Measurements from ENCODE around the gene PEX26. TPM values are rescaled to one million over a fixed set of nuclear protein-coding genes. Genes with fewer than 3 reads are reported as not detected.
"Not testable (repeated sequence)": the region's sequence is repeated elsewhere in the genome, so short reads cannot be mapped to it uniquely, and the experiment has no call there.

The PEX26 gene
- total RNA-seq, 1 donor from 2014 or later: 39.5 TPM

DNA sequence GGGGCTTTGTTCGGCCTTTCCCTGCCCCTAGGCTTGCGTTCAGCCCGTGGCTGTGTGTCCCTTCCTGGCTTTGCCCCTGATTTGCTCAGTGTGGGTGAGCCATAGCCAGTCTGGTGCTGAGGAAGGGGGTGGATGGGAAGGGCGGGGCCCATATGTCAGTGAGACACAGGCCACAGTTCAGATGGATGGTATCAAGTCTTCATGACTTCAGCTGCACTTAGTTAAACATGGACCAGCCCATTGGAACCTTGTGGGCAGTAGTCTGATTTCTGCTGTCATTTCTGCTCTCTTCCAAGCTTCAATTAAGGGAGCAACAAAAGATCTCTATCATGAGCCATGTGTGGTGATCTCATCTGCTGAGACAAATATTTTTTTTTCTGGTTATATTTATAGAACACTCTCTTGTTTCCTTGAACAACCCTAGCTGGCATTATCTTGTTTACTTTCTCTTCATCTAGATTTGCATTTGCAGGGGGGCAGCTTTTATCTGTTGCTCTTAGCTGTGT, 21.6 kb upstream of the PEX26 start:
- intact Hi-C loops (cut with micrococcal nuclease): no loop called here

DNA sequence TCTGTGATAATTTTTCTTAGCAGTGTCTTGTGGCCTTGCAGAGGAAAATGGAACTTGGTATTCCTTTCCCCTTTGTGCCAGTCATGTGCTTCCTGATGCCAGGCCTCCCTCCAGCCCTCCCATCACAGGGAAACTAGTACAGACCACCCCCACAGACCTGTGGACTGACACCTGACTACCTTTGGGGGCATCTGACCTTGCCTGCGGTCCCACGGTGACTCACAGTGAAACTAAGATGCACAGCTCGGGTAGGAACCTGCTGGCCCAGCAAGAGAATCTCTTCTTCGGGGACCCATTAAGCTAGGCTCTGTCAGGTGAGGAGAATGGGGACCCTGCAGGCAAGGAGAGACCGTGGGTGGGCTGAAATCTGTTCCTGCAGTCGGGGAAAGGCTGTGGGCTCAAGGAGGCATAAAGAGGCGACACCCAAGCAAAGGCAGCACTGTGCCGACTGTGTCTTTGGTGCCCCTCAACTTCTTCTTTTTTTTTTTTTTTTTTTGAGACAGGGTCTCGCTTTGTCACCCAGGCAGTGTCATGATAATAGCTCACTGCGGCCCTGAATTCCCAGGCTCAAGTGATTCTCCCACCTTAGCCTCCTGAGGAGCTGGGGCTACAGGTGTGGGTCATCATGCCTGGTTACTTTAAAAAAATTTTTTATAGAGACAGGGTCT, 20.8 kb upstream of the PEX26 start:
- intact Hi-C loops (cut with micrococcal nuclease): no loop called here

GRCh38 chr22:18057568-18058209, 20.1 kb upstream of the PEX26 start:
- intact Hi-C loops (cut with micrococcal nuclease): no loop called here

- intact Hi-C loops (cut with micrococcal nuclease): no loop called here
Observed at GRCh38 chr22:18058371-18059093, 19.3 kb upstream of the PEX26 start.

DNA sequence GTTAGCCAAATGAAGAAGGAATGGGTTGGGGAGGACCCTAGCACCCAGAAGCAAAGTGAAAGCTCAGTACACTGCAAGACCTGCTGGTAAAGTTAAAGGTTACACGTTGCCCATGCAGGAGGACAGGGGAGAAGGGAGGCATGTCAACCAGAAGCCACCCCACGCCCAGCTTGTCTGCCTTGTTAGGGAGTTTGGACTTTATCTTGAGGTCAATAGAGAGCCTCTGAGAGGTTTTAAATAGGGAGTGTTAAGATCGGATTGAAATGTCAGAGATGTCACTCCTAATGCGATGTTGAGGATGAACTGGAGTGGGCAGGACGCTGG, 18.7 kb upstream of the PEX26 start:
- intact Hi-C loops (cut with micrococcal nuclease): no loop called here

- intact Hi-C loops (cut with micrococcal nuclease): no loop called here
Observed at GRCh38 chr22:18059473-18059872, 18.3 kb upstream of the PEX26 start.

- intact Hi-C loops (cut with micrococcal nuclease): no loop called here
Observed at GRCh38 chr22:18059991-18060390, 17.8 kb upstream of the PEX26 start.

DNA sequence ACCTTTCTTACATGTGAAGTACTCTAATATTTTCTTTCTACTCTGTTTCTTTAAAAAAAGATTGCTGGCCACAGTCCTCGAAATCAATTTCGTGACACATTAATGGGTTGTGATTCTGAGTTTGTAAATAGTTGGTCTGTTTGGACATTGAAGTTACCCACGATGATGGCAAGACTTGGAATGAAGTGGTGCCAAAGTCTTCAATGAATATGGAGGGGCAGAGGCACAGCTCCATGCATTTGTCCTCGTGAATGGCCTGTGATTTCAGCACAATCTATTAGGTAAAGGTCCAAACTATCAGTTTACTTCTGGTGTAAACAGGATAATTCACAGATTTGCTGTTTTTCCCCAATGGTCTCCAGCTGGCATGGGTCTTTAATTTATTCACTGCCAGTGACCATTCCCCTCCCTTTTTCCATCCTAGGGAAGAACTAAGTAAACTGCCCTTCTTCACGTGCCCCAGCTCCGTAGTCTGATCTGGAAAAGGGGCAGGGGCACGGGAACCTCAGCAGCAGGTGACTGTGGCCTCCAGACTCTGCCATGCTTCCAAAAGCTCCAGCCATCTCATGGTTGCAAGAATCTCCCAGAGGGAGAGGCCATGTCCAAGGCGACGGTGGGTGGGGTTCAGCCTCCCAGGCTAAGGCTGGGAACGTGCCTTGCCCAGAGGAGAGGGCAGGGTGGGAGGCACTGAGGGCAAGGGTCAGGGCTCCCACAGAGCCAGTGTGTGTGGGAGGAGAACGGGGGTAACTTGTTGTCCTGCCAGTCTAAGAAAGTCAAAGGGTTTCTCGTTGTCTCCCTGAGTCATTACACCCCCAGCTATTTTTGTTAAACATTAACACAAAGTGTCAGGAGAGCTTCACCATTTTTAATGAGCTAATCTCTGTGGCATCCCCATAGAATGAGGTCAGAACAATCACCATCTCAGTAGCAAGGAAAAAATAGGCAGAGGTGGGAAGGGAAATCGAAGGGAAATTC, 16.9 kb upstream of the PEX26 start:
- intact Hi-C loops (cut with micrococcal nuclease): no loop called here

GRCh38 chr22:18062421-18062820, 15.4 kb upstream of the PEX26 start:
- intact Hi-C loops (cut with micrococcal nuclease): no loop called here

DNA sequence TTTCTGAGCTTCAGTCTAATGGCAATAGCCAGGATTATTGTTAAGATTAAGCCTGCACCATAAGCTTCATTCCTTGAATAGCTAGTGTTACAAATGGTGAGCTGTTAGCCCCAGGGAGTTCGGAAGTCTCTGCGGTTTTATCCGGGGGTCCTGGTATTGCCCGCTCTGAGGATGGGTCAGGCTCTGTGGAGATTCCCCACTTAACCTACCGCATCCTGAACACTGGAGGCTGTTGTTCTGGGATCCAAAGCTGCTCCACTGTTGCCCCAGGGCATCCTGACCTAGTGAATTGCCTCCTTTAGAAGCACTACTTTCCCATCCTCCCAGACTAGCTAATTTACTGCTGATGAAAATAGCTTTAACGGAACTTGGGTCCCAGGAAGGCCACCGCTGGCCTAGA, 14.5 kb upstream of the PEX26 start:
- intact Hi-C loops (cut with micrococcal nuclease): no loop called here

GRCh38 chr22:18063715-18064114, 14.1 kb upstream of the PEX26 start:
- intact Hi-C loops (cut with micrococcal nuclease): not testable (repeated sequence)

- intact Hi-C loops (cut with micrococcal nuclease): no loop called here
Observed at GRCh38 chr22:18064636-18065035, 13.2 kb upstream of the PEX26 start.

DNA sequence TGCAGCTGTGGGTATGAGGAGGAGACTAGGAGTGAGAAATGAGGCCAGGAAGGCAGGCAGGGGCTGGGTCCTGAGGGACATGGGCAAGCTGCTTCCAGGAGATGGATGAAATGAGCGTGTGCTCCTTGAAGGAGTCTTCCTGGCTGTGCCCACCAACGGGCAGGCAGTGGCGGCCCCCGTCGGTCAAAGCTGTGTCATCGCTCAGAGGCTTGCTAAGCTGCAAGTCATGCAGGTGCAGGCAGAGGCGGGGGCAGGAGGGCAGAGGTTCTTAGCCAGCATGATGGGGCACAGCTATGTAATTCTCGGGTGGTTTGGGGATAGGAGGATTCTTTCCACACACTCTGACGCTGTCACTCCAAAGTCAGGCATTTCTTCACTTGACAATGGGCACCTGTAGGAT, 12.5 kb upstream of the PEX26 start:
- intact Hi-C loops (cut with micrococcal nuclease): no loop called here

GRCh38 chr22:18066181-18066859, 11.5 kb upstream of the PEX26 start:
- intact Hi-C loops (cut with micrococcal nuclease): no loop called here

GRCh38 chr22:18067121-18067520, 10.7 kb upstream of the PEX26 start:
- intact Hi-C loops (cut with micrococcal nuclease): no loop called here

DNA sequence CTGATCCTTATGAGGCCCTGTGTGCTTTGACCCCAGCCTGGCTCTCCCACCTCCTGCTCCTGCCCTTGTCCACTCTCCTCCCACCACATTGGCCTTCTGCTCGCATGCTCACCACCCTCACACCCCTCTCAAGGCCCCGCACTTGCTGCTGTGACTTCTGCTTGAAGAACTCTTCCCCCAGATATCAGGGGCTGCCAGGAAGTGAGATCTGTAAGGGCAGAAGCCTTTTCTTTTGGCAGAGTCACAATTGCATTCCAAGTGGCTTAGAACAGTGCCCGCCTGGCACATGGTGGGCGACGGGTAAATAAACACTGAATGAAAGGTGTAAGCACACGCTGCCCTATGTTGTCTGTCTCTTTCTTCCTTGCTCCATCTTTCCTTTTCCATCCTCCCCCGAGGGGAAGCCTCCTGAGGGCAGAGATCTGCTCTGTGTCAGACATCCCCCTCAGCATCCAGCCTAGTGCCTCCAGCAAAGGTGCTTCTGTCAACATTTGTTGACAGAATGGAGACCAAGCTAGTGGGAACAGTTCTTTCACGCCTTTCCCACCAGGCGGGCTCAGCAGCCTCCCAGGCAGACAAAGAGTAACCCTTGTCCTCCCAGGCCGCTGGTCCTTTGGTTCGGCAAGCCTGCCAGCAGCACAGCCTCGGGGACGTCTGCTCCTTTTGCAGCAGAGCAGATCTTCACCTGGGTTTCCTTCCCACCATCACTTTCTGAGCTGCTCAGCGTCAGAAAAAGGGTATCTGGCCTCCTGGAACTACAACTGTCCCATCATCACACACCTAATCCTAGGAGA, 10.0 kb upstream of the PEX26 start:
- intact Hi-C loops (cut with micrococcal nuclease): no loop called here

DNA sequence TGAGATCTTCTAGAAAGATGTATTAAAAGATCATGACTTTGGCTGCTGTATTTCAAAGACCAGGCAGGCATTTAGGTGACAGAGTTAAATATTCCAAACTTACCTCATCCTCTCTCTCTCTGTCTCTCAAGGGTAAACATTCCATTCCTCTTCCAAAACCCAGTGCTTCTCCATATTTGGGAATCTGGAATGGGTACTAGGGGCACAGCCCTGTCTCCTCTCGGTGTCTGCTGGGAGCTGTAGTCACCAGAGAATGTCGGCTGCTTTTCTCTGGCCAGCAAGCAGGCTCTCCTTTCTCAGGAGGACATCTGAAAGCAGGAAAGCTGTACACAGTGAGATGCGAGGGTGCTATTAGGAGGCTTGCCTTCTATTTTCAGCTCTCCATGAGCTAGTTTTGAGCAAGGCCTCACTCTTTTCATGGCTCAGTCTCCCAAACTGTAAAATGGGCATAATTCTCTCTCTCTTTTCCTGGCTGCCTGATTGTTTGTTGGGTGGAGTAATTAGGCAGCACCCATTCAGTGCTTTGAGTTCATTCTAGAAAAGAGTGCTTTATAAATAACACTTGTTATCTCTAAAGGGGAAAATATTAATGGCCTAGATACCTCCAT, 9.3 kb upstream of the PEX26 start:
- intact Hi-C loops (cut with micrococcal nuclease): no loop called here

DNA sequence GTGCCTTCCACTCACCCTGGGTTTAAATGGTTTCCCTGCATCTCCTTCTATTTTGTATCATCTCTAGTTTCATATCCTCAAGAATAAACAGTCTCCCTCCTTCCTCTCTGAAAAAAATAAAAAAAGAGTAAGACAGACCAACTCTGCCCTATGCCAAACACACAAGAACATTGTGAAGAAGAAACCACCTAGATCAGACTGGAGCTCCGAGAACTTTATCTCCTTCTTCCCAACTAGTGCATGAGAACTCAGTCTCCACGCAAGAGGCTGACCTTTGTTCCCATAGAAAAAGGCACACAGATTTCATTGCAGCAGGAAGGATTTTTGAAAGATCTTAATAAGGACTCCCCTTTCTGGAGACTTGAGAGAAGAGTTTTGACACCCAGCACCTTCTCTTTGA, 8.7 kb upstream of the PEX26 start:
- intact Hi-C loops (cut with micrococcal nuclease): no loop called here

GRCh38 chr22:18070041-18070440, 7.7 kb upstream of the PEX26 start:
- intact Hi-C loops (cut with micrococcal nuclease): no loop called here
